Stomach (tissue), 4 donors: Measurements from ENCODE around the gene ZBTB2.

Experiments
- CTCF ChIP-seq, 7 experiments: fragments of 450-650 bp in 4 of 7; fragments of 200-600 bp in 3 of 7; sonication (generic) in 3 of 7; IDR thresholded peaks; one replicate each; pipeline ENCODE4 v1.5.1; 2016 to 2019; ENCODE audit warnings: antibody characterized with exemption in 7 of 7, control low read depth in 2 of 7, mild to moderate bottlenecking in 1 of 7
- EP300 ChIP-seq: sonication (generic); formaldehyde crosslinking; IDR thresholded peaks from one replicate; pipeline ENCODE4 v1.6.1; 2017; ENCODE audit warnings: antibody characterized with exemption
- POLR2A ChIP-seq, 4 donors: fragments of 450-650 bp; IDR thresholded peaks; one replicate each; pipeline ENCODE4 v1.6.1; 2016; ENCODE audit warnings: antibody characterized with exemption in 4 of 4, control low read depth in 2 of 4, mild to moderate bottlenecking in 1 of 4, moderate library complexity in 1 of 4
- POLR2AphosphoS5 ChIP-seq, 3 donors: sonication (generic); formaldehyde crosslinking; IDR thresholded peaks; one replicate each; pipeline ENCODE4 v1.6.1; 2016; ENCODE audit warnings: antibody characterized with exemption in 3 of 3

- TF ChIP-seq CTCF (IDR thresholded peaks at IDR 0.05) = no peak
- no peak for TF ChIP-seq POLR2AphosphoS5 (IDR thresholded peaks at IDR 0.05)
- no peak for TF ChIP-seq POLR2A (IDR thresholded peaks at IDR 0.05)
- no peak for TF ChIP-seq EP300
These were observed 20.8 kb downstream of the ZBTB2 start for GRCh38 chr6:151370509-151371078.
